Hepatocyte (in vitro differentiated cells): ENCODE results near the gene CLDN15.

Experiments
- EZH2 ChIP-seq: fragments of 200-600 bp; sonication (generic); IDR thresholded peaks from 2 replicates; pipeline ENCODE4 v1.6.1; 2016; ENCODE audit warnings: antibody characterized with exemption, mild to moderate bottlenecking, borderline replicate concordance
- EZH2phosphoT487 ChIP-seq: fragments of 200-600 bp; sonication (generic); IDR thresholded peaks from one replicate; pipeline ENCODE4 v1.6.1; 2018; ENCODE audit warnings: antibody characterized with exemption, mild to moderate bottlenecking, low read depth, moderate library complexity; ENCODE audit not compliant: unreplicated experiment, severe bottlenecking
- TF ChIP-seq, protein P1 (sequence below): fragments of 200-600 bp; sonication (generic); IDR thresholded peaks from 2 replicates; pipeline ENCODE4 v1.5.1; 2016; ENCODE audit warnings: antibody characterized with exemption, mild to moderate bottlenecking; ENCODE audit not compliant: poor library complexity

DNA sequence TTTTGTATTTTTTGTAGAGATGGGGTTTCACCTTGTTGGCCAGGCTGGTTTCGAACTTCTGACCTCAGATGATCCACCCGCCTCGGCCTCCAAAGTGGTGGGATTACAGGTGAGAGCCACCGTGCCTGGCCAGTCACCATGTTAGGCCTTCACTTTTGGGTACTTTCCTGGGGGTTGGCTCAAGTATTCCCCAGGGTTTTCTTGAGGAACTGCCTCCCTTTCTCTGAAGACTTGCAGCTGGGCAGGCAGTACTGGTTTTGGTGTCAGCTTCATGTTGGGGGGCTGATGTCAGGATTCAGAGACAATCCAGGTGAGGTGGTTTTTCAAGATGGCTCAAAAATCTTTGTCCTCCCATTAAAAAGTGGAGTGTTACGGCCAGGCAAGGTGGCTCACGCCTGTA, 12.0 kb downstream of the CLDN15 start:
- TF ChIP-seq, protein P1, sequence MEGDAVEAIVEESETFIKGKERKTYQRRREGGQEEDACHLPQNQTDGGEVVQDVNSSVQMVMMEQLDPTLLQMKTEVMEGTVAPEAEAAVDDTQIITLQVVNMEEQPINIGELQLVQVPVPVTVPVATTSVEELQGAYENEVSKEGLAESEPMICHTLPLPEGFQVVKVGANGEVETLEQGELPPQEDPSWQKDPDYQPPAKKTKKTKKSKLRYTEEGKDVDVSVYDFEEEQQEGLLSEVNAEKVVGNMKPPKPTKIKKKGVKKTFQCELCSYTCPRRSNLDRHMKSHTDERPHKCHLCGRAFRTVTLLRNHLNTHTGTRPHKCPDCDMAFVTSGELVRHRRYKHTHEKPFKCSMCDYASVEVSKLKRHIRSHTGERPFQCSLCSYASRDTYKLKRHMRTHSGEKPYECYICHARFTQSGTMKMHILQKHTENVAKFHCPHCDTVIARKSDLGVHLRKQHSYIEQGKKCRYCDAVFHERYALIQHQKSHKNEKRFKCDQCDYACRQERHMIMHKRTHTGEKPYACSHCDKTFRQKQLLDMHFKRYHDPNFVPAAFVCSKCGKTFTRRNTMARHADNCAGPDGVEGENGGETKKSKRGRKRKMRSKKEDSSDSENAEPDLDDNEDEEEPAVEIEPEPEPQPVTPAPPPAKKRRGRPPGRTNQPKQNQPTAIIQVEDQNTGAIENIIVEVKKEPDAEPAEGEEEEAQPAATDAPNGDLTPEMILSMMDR = no peak
- no peak for TF ChIP-seq EZH2
- TF ChIP-seq EZH2phosphoT487 = no peak
